Measurements from ENCODE around the gene HOXB6.

Gene HOXB6

GRCh38 chr17:48552466-48553189 lies 52.2 kb downstream of the HOXB6 start:
- DNase-seq (ENCODE audit: low spot score), result no peak

DNA sequence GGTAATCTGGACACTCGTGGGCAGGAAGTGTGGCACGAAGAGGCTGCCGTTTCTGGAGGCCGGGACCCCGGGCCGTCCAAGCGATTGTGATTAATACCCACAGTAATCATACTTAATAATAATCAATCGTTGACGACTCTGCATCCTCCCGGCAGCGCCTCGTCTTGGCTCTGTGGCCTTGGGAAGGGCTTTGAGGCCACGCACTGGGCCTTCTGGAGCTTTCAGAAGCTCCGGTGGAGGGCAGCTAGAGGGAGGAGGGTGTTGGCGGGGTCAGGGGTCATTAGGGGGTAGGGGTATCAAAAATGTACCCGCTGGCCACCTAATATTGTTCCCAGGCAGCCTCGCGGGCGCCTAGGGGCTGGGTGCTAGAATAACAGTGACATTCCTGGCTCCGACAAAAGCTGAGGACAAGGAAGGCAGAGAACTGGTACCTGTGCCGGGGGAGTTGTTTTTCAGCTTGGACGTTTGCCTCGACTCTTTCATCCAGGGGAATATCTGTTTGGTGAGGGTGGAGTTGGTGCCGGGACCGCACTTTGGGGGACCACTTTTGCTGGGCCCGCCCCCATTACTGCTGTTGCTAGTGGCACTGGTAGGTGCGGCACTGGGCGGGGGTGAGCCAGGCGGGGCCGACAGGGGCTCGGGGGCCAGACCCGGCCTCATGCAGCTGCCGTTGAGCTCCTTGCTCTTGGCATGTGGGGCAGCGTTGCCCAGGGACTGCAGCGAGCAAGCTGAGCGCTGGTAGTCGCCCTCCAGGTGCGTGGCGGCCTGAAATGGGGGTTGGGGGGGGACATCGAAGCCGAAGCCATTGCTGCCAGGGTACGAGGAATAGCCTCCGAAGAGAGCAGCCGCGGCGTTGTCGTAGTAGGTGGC lies 53.0 kb downstream of the HOXB6 start:
- no peak for DNase-seq (ENCODE audit: low spot score)

DNA sequence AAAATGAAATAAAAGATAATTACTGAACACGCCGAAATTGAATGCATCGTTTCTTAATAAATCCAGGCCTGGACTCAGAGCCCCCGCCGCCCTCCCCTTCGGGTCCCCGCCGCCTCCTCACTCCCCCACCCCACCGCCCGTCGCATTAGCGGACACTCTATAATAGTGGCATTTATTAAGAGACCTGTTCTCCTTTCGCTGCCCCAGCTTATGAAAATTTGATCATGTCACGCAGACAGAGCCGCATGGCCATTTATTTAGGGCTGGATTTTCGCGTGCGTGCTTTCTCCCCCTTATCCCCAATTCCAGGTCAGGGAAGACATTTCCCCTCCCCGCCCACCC lies 53.6 kb downstream of the HOXB6 start:
- DNase-seq (ENCODE audit: low spot score), result no peak

GRCh38 chr17:48550502-48551213 lies 54.1 kb downstream of the HOXB6 start:
- DNase-seq (ENCODE audit: low spot score), result no peak

- DNase-seq (ENCODE audit: low spot score), result no peak
Observed at GRCh38 chr17:48549914-48550501, 54.8 kb downstream of the HOXB6 start.

DNA sequence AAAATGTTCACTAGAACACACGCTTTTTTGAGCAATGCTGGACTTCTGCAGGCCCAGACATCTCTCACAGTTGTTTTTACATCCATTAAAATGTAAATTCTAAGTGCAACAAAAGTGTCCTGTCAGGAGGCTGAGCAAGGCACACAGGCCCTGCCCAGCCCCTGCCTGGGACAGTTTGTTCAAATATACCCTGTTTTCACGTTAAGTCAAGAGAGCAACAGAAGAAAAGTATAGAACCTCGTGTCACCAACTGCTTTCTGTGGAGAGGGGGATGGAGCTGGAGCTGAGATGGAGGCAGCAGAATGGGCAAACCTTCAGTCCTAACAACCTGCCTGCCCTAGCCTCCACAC lies 55.5 kb downstream of the HOXB6 start:
- DNase-seq (ENCODE audit: low spot score), result no peak

DNA sequence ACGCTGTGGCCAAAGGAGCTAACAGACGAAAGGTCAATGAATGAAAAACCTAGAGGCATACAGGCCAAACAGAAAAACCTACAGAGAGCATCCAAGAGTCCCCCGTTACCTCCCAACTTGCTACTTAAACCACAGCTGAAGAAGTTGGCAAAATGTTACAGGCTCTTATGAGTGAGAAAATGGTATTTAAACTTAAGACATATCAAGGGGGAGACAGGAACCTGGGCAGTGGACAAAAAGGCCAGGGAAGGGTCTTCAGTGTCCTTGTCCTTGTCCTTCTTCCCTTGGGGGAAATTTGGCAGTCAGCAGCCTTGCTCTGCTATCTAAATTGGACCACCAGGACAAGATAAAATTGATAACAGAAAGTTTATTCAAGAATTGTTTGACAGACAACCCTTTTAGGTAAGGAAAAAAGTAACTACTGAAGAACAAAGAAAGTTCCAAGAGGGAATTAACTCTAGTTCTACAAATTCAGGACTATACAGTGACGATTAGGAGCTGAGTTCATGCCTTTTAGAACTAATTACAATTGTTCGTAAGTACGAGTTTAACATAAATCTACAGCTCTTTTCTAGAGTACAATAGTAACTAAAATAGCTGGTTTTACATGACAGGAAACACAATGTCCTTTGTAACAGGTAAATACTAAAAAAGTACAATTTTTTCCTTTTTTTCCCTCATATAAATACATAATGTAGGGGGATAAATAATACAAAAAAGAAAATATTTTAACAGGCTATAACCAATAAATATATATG lies 56.1 kb downstream of the HOXB6 start:
- no peak for DNase-seq (ENCODE audit: low spot score)

GRCh38 chr17:48547808-48548522 lies 56.8 kb downstream of the HOXB6 start:
- DNase-seq (ENCODE audit: low spot score), result no peak

DNA sequence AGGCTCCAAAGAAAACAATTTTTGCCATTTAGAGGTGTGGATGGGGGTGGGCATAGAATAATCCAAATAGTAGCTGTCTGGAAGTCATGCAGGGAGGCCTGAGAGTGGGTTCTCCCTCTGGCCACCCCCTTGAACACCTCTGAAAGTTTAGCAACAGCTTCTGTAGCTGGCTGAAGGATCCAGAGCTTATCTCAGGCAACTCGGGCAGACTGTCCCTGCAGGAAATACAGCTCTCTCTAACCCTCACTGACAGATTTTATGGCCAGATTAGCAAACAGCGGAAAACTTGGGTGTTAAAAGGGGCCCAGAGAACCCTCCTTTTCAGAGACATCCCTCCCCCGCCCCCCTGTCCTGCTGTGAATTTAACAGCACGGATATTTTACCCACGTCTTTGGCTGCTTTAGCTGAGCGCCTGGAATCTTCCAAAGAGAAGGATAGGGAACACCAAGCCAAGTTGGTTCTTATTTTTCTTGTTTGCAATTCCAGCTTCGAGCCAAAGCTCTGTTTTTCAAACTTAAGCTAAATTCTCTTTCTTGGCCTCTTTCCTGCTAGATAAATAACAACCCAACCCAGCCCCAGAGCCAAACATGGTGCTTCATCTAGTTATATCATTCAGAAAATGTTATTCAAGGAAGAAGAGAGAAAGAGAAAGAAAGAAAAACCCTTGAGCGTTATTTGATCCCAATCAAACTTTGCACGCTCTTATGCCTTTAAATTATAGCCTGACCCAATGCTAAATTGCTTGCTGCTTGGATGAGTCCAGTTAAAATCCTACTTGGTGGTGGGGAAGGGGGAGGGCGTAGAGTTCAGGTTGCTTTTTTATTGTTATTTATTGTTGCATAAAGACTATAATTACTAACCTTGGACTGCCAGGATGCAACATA lies 57.6 kb downstream of the HOXB6 start:
- no peak for DNase-seq (ENCODE audit: low spot score)

GRCh38 chr17:48546137-48546923 lies 58.5 kb downstream of the HOXB6 start:
- no peak for DNase-seq (ENCODE audit: low spot score)

Measured in germinal center (tissue), 1 donor.